MM.1S (cell line): ENCODE data around the gene FOXJ3.

Experiments
- CTCF ChIP-seq: fragments of 300-600 bp; sonication (generic); IDR thresholded peaks from 2 replicates; pipeline ENCODE4 v1.5.1; 2016; ENCODE audit warnings: antibody characterized with exemption, low read length, mixed read lengths
- EZH2 ChIP-seq: fragments of 300-600 bp; sonication (generic); optimal IDR thresholded peaks from 2 replicates; pipeline ENCODE3; 2017; ENCODE audit warnings: low read depth, mild to moderate bottlenecking, antibody characterized with exemption, low read length, mixed read lengths

DNA sequence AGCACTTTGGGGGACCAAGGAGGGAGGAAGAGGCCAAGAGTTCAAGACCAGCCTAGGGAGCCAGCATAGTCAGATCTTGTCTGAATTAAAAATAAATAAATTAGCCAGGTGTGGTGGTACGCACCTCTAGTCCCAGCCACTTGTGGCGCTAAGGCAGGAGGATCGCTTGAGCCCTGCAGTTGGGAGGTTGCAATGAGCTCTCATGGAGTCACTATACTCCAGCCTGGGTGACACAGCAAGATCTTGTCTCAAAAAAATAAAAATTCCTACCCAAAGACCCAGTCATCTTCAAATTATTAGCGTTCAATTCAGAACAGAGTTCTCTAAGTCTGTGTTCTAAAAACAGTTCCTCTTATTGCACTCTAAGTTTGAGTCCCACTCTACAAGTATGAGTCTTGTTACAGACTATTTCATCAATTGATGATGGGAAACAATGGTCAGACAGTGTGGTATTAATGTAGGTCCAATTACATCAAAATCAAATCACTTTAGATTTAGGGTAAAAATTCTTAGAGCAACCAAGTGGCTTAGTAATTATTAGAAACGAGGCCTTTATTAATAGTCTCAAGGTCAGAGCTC, 6.9 kb downstream of the FOXJ3 start:
- TF ChIP-seq CTCF (no peak), EZH2 (no peak)
